GM18873 (cell line): ENCODE data around the gene ZNF331.
"Not testable (repeated sequence)": the region's sequence is repeated elsewhere in the genome, so short reads cannot be mapped to it uniquely, and the experiment has no call there.

Source experiments
- ATAC-seq: cut with Tn5 transposase; IDR thresholded peaks from one replicate; pipeline ENCODE4 v1.9.1; 2021; ENCODE audit warnings: mild to moderate bottlenecking, moderate library complexity, moderate number of reproducible peaks; ENCODE audit not compliant: unreplicated experiment, low FRiP score

Gene ZNF331

GRCh38 chr19:53537521-53538377, at the start of gene ZNF331:
Gene ZNF331, plus strand, starts transcription at chr19:53538145. Its CDS starts 31,232 bp downstream, at chr19:53569377.
- no peak for ATAC-seq

DNA sequence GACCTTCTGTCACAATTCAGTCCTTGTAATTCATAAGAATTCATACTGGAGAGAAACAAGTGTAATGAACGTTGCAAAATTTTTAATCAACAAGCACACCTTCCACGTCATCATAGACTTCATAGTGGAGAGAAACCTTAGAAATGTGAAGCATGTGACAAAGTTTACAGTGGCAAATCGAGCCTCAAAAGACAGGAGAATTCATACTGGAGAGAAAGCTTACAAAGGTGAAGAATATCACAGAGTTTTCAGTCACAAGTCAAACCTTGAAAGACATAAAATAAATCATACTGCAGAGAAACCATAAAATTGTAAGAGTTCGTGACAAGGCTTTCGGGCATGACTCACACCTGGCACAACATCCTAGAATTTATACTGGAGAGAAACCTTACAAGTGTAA, 45.8 kb upstream of the ZNF331 start:
- no peak for ATAC-seq

DNA sequence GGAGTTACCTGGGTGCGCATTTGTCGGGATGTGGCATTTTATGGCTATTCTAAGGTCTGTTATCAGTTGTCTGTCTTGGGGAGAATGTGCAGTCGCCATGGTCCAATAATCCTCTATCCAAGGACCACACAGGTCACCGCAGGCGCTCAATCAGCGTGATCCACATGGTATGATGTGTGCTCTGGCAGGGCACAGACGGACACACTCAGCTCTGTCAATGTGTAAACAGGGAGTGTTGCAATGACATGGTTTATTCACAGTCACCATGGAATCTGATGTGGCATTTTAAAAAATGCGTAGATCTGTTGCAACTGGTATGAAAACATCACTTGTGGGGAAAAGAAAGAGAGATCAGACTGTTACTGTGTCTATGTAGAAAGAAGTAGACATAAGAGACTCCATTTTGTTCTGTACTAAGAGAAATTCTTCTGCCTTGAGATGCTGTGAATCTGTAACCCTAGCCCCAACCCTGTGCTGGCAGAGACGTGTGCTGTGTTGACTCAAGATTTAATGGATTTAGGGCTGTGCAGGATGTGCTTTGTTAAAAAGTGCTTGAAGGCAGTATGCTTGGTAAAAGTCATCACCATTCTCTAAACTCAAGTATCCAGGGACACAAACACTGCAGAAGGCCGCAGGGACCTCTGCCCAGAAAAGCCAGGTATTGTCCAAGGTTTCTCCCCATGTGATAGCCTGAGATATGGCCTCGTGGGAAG, 40.5 kb upstream of the ZNF331 start:
- ATAC-seq = not testable (repeated sequence)

DNA sequence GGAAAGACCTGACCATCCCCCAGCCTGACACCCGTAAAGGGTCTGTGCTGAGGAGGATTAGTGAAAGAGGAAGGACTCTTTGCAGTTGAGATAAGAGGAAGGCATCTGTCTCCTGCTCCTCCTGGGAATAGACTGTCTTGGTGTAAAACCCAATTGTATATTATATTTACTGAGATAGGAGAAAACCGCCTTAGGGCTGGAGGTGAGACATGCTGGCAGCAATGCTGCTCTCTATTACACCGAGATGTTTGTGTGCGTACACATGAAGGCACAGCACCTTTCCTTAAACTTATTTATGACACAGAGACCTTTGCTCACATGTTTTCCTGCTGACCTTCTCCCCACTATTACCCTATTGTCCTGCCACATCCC, 39.9 kb upstream of the ZNF331 start:
- not testable (repeated sequence) for ATAC-seq

DNA sequence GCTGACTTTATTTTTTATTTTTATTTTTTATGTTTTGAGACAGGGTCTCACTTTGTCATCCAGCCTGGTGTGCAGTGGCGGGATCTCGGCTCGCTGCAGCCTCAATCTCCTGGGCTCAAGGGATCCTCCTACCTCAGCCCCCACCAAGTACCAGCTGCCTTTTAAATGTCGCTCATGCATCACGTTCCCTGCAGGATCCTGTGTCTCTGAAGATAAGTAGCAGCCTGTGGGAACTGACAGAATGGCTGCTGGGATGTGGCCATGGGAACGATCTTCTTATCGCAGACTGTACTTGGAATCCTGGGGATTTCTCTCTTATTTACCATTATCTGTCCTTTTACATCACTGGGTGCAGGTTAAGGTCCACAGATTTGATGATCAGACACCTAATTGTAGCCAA, 34.8 kb upstream of the ZNF331 start:
- not testable (repeated sequence) for ATAC-seq

DNA sequence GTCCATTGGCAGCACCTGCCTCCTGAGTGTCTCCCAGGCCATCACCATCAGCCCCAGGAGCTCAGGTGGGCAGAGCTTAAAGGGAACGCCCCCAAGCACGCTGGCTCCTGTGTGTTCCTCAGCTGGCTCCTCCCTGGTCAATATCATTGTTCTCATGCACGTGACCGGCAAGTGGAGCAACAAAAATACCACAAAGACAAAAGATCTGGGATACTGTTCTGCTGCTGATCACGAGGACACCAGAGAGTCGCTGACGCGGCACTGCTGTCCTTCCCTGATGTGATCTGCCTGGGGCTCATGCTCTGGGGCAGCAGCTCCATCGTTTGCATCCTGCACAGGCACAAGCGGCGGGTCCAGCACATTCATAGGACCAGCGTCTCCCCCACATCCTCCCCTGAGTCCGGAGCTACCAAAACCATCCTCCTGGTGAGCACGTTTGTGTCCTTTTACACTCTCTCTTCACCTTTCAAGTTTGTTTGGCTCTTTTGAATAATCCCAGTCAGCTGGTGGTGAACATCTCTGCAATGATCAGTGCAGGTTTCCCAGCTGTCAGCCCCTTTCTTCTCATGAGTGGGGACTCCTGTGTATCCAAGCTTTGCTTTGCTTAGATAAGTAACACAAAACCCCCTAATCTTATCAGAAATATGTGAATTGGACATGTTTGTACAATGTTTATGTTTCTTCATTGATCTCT, 34.1 kb upstream of the ZNF331 start:
- not testable (repeated sequence) for ATAC-seq

DNA sequence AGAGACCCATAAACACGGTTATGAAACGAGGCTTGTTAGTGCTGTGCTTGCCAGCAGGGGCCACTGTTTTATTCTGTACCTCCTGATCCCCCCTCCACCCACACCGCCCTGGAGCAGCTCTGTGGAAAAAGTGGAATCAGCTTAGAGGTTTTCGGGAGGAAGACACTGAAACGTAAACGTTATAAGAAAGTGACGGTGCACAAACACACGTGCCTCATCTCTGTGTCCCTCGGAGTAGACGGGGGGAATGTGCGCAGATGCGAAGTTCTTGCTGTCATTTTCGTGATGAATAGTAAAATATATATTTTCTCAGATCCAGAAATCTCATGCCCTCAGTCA, 33.6 kb upstream of the ZNF331 start:
- not testable (repeated sequence) for ATAC-seq

DNA sequence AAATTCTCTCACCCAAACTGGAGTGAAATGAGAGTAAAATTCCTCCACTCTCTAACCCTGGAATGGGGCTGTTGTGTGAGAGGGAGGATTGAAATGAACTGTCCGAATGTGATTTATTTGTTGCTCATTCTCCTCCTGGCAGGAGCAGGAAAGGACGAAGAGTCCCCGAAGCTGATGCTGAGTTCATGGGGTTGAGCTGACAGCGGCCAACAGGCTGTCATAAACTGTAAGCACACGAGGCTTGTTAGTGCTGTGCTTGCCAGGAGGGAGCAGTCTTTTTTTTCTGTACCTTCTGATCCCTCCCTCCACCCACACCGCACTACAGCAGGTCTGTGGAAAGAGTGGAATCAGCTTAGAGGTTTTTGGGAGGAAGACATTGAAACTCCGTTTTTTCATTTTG, 33.1 kb upstream of the ZNF331 start:
- no peak for ATAC-seq

DNA sequence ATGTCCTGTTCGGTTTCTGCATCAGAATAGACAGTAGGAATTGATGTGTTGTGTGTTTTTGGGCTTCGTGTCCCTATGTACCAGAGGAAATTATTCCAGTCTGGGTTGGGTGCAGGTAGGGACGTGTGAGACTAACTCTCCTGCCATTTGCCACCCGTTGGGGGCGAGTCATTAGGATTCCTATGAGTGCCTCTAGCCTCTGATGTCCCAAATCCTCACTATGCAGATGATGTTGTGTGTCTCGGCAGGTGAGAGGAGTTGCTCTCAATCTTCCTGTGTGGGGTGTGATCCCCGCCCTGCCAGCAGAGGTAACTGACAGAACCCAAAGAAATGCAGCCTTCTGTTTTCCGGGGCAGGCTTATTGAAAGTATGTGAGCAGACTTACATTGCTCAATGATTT, 31.2 kb upstream of the ZNF331 start:
- ATAC-seq = no peak

- ATAC-seq = no peak
Observed at GRCh38 chr19:53507523-53508442, 30.2 kb upstream of the ZNF331 start.

- ATAC-seq = no peak
Observed at GRCh38 chr19:53509443-53509842, 28.5 kb upstream of the ZNF331 start.

DNA sequence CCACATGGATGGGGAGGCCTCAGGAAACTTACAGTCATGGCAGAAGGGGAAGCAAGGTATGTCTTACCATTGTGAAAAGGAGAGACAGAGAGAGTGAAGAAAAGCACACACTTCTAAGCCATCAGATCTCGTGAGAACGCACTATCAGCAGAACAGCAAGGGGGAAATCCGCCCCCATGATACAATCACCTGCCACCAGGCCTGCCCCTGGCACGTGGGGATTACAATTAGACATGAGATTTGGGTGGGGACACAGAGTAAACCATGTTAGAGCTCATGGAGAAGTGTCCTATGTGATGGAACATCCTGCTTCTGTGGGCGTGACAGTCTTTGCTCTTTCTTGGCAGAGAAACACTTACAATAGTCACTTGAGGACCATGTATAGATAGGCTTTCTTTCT, 28.1 kb upstream of the ZNF331 start:
- ATAC-seq = no peak

DNA sequence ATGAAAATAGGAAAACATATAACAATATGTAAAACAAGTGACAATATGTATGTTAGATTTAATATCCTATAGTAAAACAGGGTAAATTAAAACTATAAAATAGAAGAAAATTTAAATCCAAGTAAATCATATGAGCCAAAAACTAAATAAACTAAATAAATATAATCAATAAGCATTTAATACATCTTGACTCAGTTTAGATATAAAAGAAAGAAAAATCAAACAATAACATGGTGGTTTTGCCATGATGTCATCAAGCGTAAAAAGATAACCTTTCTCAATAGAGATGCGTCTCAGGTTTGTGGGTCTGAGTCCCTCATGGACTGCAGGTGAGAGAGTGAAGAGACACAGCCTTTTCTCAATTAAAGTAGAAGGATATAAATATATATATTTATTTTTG, 26.6 kb upstream of the ZNF331 start:
- ATAC-seq = no peak

DNA sequence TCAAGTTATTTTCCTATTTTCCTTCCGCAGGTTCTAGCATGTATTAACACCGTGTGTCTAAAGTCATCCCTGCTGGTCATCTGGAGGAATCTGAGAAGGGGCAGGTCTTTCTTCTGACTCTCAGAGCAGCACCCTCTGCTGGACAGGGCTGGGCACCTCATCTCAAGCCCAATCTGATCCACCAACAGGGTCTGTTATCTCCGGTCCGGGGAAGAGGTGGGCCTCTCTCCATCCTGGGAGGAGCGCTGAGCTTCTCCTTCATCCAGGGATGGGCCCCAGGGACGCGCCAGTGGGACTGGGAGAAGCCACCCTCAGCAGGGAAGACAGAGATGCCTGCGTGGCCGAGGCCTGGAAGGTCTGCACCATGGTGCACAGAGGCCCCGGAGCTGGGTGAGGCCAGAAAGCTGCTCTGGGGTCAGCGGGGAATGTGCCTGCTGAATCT, 26.0 kb upstream of the ZNF331 start:
- ATAC-seq = no peak

DNA sequence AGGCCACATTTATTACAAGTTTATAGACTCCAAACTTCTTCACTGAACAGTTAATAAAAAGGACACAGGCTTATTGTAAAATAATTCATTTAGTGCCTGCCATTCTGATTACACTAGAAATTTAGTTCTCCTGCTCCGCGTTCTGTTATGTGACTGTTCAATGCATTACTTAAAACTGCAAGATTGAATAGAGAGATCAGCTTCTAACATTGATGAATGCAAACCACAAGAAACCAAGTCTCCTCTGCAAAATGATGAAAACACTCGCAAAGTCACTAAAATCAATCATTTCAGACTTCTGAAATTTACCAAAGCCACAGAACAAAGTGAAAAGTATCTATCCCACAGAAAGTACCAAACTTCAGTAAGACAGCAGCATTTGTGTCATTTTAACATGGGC, 22.9 kb upstream of the ZNF331 start:
- not testable (repeated sequence) for ATAC-seq

DNA sequence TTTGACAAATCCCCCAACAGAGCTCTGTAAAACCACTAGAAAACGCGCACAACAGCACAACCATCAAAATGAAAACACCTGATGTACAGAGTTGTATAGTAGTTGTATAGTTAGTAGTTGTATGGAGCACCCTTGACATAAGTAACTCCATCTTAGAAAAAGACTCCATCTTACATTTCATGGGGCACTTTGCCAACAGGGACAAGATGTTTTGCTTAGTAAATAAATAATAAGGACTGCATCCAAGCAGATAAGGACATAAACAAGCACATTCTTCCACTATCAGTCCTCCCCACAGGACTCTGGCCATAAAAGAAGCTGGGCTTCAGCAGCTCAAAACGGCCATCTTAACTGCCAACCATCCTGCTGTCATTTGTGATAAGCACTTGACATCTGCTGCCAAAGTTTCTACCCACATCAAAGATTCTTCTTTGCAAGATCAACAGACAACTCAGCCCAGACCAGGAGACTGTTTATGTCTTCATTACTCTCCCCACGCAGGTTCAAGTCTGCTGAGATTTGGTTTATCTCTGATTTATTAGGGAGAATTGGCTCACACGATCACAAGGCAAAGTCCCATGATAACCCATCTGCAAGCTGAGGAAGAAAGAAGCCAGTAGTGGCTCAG, 20.7 kb upstream of the ZNF331 start:
- no peak for ATAC-seq

GRCh38 chr19:53518121-53518520, 19.8 kb upstream of the ZNF331 start:
- no peak for ATAC-seq

DNA sequence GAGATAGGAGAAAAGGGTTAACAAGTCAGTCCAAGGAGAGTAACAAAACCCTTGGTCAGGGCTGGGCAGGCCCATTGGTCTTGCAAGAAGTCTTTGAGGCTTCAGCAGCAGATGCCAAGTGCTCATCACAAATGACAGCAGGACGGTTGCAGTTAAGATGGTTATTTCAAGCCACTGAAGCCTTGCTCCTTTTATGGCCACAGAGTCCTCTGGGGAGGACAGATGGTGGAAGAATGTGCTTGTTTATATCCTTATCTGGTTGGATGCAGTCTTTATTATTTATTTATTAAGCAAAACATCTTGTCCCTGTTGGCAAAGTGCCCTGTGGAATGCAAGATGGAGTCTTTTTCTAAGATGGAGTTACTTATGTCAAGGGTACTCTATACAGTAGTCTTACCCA, 19.2 kb upstream of the ZNF331 start:
- ATAC-seq = no peak

DNA sequence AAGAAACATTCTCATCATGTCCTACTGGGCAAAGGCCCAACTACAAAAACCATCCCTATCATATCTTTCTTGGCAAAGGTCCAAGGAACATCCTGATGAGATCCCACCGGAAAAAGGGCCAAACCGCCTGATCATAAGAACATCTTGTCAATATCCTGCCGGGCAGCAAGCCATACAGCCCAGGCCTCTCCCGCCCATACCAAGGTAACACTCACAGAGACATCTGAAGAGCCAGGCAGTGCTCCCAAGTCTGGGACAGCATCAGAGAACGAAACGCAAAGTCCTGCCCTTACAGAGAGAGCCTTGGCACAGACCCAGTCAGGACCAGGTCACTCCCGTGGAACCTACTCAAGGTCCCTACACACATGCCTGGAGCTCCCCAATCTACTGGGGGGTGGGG, 18.5 kb upstream of the ZNF331 start:
- ATAC-seq = no peak

- no peak for ATAC-seq
Observed at GRCh38 chr19:53520163-53520546, 17.8 kb upstream of the ZNF331 start.
